Peyer's patch (tissue), 4 donors: ENCODE data around the gene SPACA5.

Experiments
- POLR2A ChIP-seq, 2 donors: fragments of 450-650 bp; IDR thresholded peaks; one replicate each; pipeline ENCODE4 v1.5.1; 2017; ENCODE audit warnings: antibody characterized with exemption in 2 of 2, mild to moderate bottlenecking in 2 of 2, moderate library complexity in 2 of 2
- TF ChIP-seq, protein P1 (sequence below), 6 experiments: fragments of 450-650 bp in 4 of 6; fragments of 200-600 bp in 2 of 6; sonication (generic) in 1 of 6; IDR thresholded peaks; one replicate each; pipeline ENCODE4 v1.5.1; 2017 to 2019; ENCODE audit warnings: antibody characterized with exemption in 6 of 6, mild to moderate bottlenecking in 3 of 6, moderate library complexity in 1 of 6

DNA sequence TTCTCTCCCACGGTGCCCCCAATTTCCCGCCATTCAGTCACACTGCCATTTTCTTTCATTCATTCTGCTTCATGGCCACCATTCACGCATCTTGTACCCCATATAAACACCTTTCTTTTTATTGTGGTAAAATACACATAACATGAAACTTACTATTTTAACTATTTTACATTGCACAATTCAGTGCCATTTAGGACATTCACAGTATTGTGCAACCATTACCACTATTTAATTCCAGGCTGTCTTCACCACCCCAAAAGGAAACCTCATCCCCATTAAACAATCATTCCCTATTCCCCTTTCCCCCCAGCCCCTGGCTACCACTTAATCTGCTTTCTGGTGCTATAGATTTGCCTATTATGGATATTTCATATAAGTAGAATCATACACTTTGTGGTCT is 15.9 kb downstream of the SPACA5 start:
- no peak for TF ChIP-seq POLR2A (IDR thresholded peaks at IDR 0.05)
- TF ChIP-seq, protein P1, sequence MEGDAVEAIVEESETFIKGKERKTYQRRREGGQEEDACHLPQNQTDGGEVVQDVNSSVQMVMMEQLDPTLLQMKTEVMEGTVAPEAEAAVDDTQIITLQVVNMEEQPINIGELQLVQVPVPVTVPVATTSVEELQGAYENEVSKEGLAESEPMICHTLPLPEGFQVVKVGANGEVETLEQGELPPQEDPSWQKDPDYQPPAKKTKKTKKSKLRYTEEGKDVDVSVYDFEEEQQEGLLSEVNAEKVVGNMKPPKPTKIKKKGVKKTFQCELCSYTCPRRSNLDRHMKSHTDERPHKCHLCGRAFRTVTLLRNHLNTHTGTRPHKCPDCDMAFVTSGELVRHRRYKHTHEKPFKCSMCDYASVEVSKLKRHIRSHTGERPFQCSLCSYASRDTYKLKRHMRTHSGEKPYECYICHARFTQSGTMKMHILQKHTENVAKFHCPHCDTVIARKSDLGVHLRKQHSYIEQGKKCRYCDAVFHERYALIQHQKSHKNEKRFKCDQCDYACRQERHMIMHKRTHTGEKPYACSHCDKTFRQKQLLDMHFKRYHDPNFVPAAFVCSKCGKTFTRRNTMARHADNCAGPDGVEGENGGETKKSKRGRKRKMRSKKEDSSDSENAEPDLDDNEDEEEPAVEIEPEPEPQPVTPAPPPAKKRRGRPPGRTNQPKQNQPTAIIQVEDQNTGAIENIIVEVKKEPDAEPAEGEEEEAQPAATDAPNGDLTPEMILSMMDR (IDR thresholded peaks at IDR 0.05), result no peak
